Mesendoderm (in vitro differentiated cells): ENCODE measurements around the gene EML4.

ENCODE experiments used
- DNase-seq: peaks from one replicate; pipeline ENCODE4 v3.0.0; 2013
- H2AK5ac ChIP-seq: 2 replicates; pipeline ENCODE4 v1.6.1; 2013; ENCODE audit warnings: low read length, inconsistent platforms
- H2BK120ac ChIP-seq: 2 replicates; pipeline ENCODE4 v1.6.1; 2013; ENCODE audit warnings: low read depth, mild to moderate bottlenecking, low read length, moderate library complexity, mixed read lengths
- H2BK15ac ChIP-seq: replicated peaks from 2 replicates; pipeline ENCODE4 v1.6.1; 2013; ENCODE audit warnings: low read depth, mild to moderate bottlenecking, moderate library complexity
- H2BK5ac ChIP-seq: 2 replicates; pipeline ENCODE4 v1.6.1; 2013; ENCODE audit warnings: low read length, inconsistent platforms
- H3K18ac ChIP-seq: 2 replicates; pipeline ENCODE4 v1.6.1; 2013; ENCODE audit warnings: mild to moderate bottlenecking, low read length, mixed read lengths
- H3K23ac ChIP-seq: one replicate; pipeline ENCODE4 v1.6.1; 2013; ENCODE audit warnings: low read length
- H3K27ac ChIP-seq: 2 replicates; pipeline ENCODE4 v1.5.1; 2013; ENCODE audit warnings: low read depth, mild to moderate bottlenecking, inconsistent platforms, low read length, moderate library complexity
- H3K27me3 ChIP-seq: 2 replicates; pipeline ENCODE4 v1.6.1; 2013; ENCODE audit warnings: low read length, control low read depth, mild to moderate bottlenecking, inconsistent platforms; ENCODE audit not compliant: insufficient read depth, poor library complexity
- H3K36me3 ChIP-seq: 2 replicates; pipeline ENCODE4 v1.6.1; 2013; ENCODE audit warnings: low read length, inconsistent platforms; ENCODE audit not compliant: control insufficient read depth, insufficient read depth
- H3K4ac ChIP-seq: one replicate; pipeline ENCODE4 v1.6.1; 2013; ENCODE audit warnings: low read depth, mild to moderate bottlenecking, low read length, moderate library complexity
- H3K4me1 ChIP-seq: 2 replicates; pipeline ENCODE4 v1.6.1; 2013; ENCODE audit warnings: low read depth, low read length, inconsistent platforms; ENCODE audit not compliant: control insufficient read depth
- H3K4me2 ChIP-seq: 2 replicates; pipeline ENCODE4 v1.6.1; 2013; ENCODE audit warnings: low read length
- H3K4me3 ChIP-seq: 2 replicates; pipeline ENCODE4 v1.5.1; 2013; ENCODE audit warnings: mild to moderate bottlenecking, low read length
- H3K56ac ChIP-seq: one replicate; pipeline ENCODE4 v1.6.1; 2013; ENCODE audit warnings: low read length
- H3K79me1 ChIP-seq: 2 replicates; pipeline ENCODE4 v1.6.1; 2013; ENCODE audit warnings: low read length, inconsistent platforms
- H3K79me2 ChIP-seq: 2 replicates; pipeline ENCODE4 v1.6.1; 2013; ENCODE audit warnings: mild to moderate bottlenecking, low read length; ENCODE audit not compliant: control insufficient read depth, insufficient read depth
- H3K9ac ChIP-seq: 2 replicates; pipeline ENCODE4 v1.6.1; 2013; ENCODE audit warnings: low read length, inconsistent platforms
- H4K5ac ChIP-seq: one replicate; pipeline ENCODE4 v1.6.1; 2013; ENCODE audit warnings: low read length
- H4K8ac ChIP-seq: one replicate; pipeline ENCODE4 v1.6.1; 2013; ENCODE audit warnings: low read depth, mild to moderate bottlenecking, control low read depth, low read length, moderate library complexity
- WGBS: extraction: QIAGEN DNeasy Blood & Tissue Kit; methylation state at CpG from one replicate; pipeline ENCODE4 v1.1.7; 2013; ENCODE audit warnings: low lambda C conversion rate, missing lambda C conversion rate; ENCODE audit not compliant: insufficient coverage; ENCODE audit errors: extremely low coverage; 5-methylcytosine and 5-hydroxymethylcytosine counted together

Gene EML4

GRCh38 chr2:42225573-42225972 is 56.4 kb downstream of the EML4 start:
- WGBS, result no CpG with 5 or more reads among the region's 1 CpG
- Histone ChIP-seq H3K27me3 (no peaks in the 10 kb centered on the region), H3K4me3 (no peak overlapping the region), H2BK120ac (no peak overlapping the region), H2BK5ac (no peak overlapping the region), H3K79me2 (peaks cover 9% of the 10 kb centered on the region), H3K36me3 (no peaks in the 10 kb centered on the region), H3K4ac (no peak overlapping the region), H4K8ac (no peak overlapping the region), H3K18ac (no peak overlapping the region), H3K4me2 (no peak overlapping the region), H3K56ac (no peak overlapping the region), H2BK15ac (no peak overlapping the region), H3K79me1 (peaks cover 4% of the 10 kb centered on the region), H3K23ac (no peak overlapping the region), H3K27ac (no peak overlapping the region), H4K5ac (no peak overlapping the region), H3K9ac (no peak overlapping the region), H2AK5ac (no peak overlapping the region), H3K4me1 (no peaks in the 10 kb centered on the region)
- DNase-seq, result no peak

- Histone ChIP-seq H3K79me2 (peaks cover 7% of the 10 kb centered on the region), H3K23ac (no peak overlapping the region), H3K4me1 (no peaks in the 10 kb centered on the region), H2BK120ac (no peak overlapping the region), H3K4me3 (no peak overlapping the region), H3K36me3 (no peaks in the 10 kb centered on the region), H3K27me3 (no peaks in the 10 kb centered on the region), H3K4ac (no peak overlapping the region), H3K56ac (no peak overlapping the region), H4K8ac (no peak overlapping the region), H4K5ac (no peak overlapping the region), H2BK5ac (no peak overlapping the region), H3K18ac (no peak overlapping the region), H3K4me2 (no peak overlapping the region), H3K27ac (no peak overlapping the region), H3K79me1 (peaks cover 6% of the 10 kb centered on the region), H2AK5ac (no peak overlapping the region), H2BK15ac (no peak overlapping the region), H3K9ac (no peak overlapping the region)
- WGBS, result no CpG with 5 or more reads among the region's 2 CpGs
- no peak for DNase-seq
These were observed 58.3 kb downstream of the EML4 start for GRCh38 chr2:42227491-42227890.

- Histone ChIP-seq H3K79me2 (peaks cover 7% of the 10 kb centered on the region), H3K4me2 (no peak overlapping the region), H4K5ac (no peak overlapping the region), H3K27ac (no peak overlapping the region), H3K27me3 (no peaks in the 10 kb centered on the region), H3K4me1 (no peaks in the 10 kb centered on the region), H3K9ac (no peak overlapping the region), H3K4ac (no peak overlapping the region), H3K18ac (no peak overlapping the region), H2BK120ac (no peak overlapping the region), H2AK5ac (no peak overlapping the region), H4K8ac (no peak overlapping the region), H2BK15ac (no peak overlapping the region), H3K4me3 (no peak overlapping the region), H3K79me1 (peaks cover 6% of the 10 kb centered on the region), H2BK5ac (no peak overlapping the region), H3K36me3 (no peaks in the 10 kb centered on the region), H3K56ac (no peak overlapping the region), H3K23ac (no peak overlapping the region)
- WGBS, result no CpG with 5 or more reads among the region's 1 CpG
- no peak for DNase-seq
These were observed 58.9 kb downstream of the EML4 start for GRCh38 chr2:42228101-42228500.

- H3K4me2 ChIP-seq, result no peak overlapping the region
- H3K18ac ChIP-seq, result no peak overlapping the region
- no peaks in the 10 kb centered on the region for H3K36me3 ChIP-seq
- H3K27me3 ChIP-seq, result no peaks in the 10 kb centered on the region
- no peak overlapping the region for H4K5ac ChIP-seq
- no peak overlapping the region for H4K8ac ChIP-seq
- peaks cover 3% of the 10 kb centered on the region for H3K79me1 ChIP-seq
- H3K23ac ChIP-seq, result no peak overlapping the region
- no peak overlapping the region for H3K9ac ChIP-seq
- no CpG with 5 or more reads among the region's 2 CpGs for WGBS
- DNase-seq, result no peak
- H3K79me2 ChIP-seq, result peaks cover 1% of the 10 kb centered on the region
- no peak overlapping the region for H3K4me3 ChIP-seq
- no peak overlapping the region for H2BK120ac ChIP-seq
- H3K4ac ChIP-seq, result no peak overlapping the region
- H3K4me1 ChIP-seq, result no peaks in the 10 kb centered on the region
- H2BK5ac ChIP-seq, result no peak overlapping the region
- H3K27ac ChIP-seq, result no peak overlapping the region
- H2AK5ac ChIP-seq, result no peak overlapping the region
- no peak overlapping the region for H3K56ac ChIP-seq
- no peak overlapping the region for H2BK15ac ChIP-seq
These were observed 60.8 kb downstream of the EML4 start for GRCh38 chr2:42229949-42230348.

GRCh38 chr2:42230891-42231290 is 61.7 kb downstream of the EML4 start:
- H3K18ac ChIP-seq, result no peak overlapping the region
- no peak overlapping the region for H3K27ac ChIP-seq
- H2BK15ac ChIP-seq, result no peak overlapping the region
- no peak for DNase-seq
- no peak overlapping the region for H3K4me2 ChIP-seq
- H2BK5ac ChIP-seq, result no peak overlapping the region
- H3K4ac ChIP-seq, result no peak overlapping the region
- H3K23ac ChIP-seq, result no peak overlapping the region
- H2AK5ac ChIP-seq, result no peak overlapping the region
- H3K27me3 ChIP-seq, result no peaks in the 10 kb centered on the region
- H3K56ac ChIP-seq, result no peak overlapping the region
- no peak overlapping the region for H4K5ac ChIP-seq
- no peaks in the 10 kb centered on the region for H3K36me3 ChIP-seq
- H3K4me3 ChIP-seq, result no peak overlapping the region
- no peak overlapping the region for H2BK120ac ChIP-seq
- 100% methylated on average over 1 of the region's 3 CpGs for WGBS
- peaks cover 5% of the 10 kb centered on the region for H3K79me1 ChIP-seq
- H3K4me1 ChIP-seq, result no peaks in the 10 kb centered on the region
- H3K9ac ChIP-seq, result no peak overlapping the region
- H4K8ac ChIP-seq, result no peak overlapping the region
- peaks cover 4% of the 10 kb centered on the region for H3K79me2 ChIP-seq

GRCh38 chr2:42232024-42232423 is 62.9 kb downstream of the EML4 start:
- Histone ChIP-seq H3K79me2 (peaks cover 7% of the 10 kb centered on the region), H3K4me2 (no peak overlapping the region), H3K18ac (no peak overlapping the region), H3K4me3 (no peak overlapping the region), H3K4ac (no peak overlapping the region), H3K23ac (no peak overlapping the region), H2AK5ac (no peak overlapping the region), H3K9ac (no peak overlapping the region), H3K56ac (no peak overlapping the region), H3K79me1 (peaks cover 7% of the 10 kb centered on the region), H2BK5ac (no peak overlapping the region), H2BK15ac (no peak overlapping the region), H4K5ac (no peak overlapping the region), H3K36me3 (no peaks in the 10 kb centered on the region), H4K8ac (no peak overlapping the region), H3K27me3 (no peaks in the 10 kb centered on the region), H3K4me1 (no peaks in the 10 kb centered on the region), H2BK120ac (no peak overlapping the region), H3K27ac (no peak overlapping the region)
- no CpG with 5 or more reads among the region's 1 CpG for whole genome bisulfite sequencing
- DNase-seq, result no peak
